Lower leg skin (tissue), 3 donors: ENCODE data around the gene AOPEP.

Source experiments
- CTCF ChIP-seq, 3 donors: fragments of 450-650 bp; IDR thresholded peaks; one replicate each; pipeline ENCODE4 v1.5.1; 2016; ENCODE audit warnings: antibody characterized with exemption in 3 of 3, mild to moderate bottlenecking in 3 of 3, moderate library complexity in 2 of 3
- POLR2A ChIP-seq, 2 donors: fragments of 450-650 bp; IDR thresholded peaks; one replicate each; pipeline ENCODE4 v1.6.1; 2016 to 2017; ENCODE audit warnings: antibody characterized with exemption in 2 of 2, mild to moderate bottlenecking in 1 of 2, moderate library complexity in 1 of 2

GRCh38 chr9:95087659-95088242, 361.3 kb downstream of the AOPEP start:
- TF ChIP-seq CTCF (IDR thresholded peaks at IDR 0.05): no peak
- no peak for TF ChIP-seq POLR2A (IDR thresholded peaks at IDR 0.05)
